Ishikawa (cell line): Measurements from ENCODE around the gene SNCAIP.

Experiments
- EGR1 ChIP-seq: IDR thresholded peaks from 2 replicates; pipeline ENCODE4 v1.6.1; 2012
- TF ChIP-seq, protein P1 (sequence below): IDR thresholded peaks from 2 replicates; pipeline ENCODE4 v1.6.1; 2012; ENCODE audit warnings: low read depth, mild to moderate bottlenecking

GRCh38 chr5:122435761-122436160 lies 123.7 kb downstream of the SNCAIP start:
- TF ChIP-seq, protein P1, sequence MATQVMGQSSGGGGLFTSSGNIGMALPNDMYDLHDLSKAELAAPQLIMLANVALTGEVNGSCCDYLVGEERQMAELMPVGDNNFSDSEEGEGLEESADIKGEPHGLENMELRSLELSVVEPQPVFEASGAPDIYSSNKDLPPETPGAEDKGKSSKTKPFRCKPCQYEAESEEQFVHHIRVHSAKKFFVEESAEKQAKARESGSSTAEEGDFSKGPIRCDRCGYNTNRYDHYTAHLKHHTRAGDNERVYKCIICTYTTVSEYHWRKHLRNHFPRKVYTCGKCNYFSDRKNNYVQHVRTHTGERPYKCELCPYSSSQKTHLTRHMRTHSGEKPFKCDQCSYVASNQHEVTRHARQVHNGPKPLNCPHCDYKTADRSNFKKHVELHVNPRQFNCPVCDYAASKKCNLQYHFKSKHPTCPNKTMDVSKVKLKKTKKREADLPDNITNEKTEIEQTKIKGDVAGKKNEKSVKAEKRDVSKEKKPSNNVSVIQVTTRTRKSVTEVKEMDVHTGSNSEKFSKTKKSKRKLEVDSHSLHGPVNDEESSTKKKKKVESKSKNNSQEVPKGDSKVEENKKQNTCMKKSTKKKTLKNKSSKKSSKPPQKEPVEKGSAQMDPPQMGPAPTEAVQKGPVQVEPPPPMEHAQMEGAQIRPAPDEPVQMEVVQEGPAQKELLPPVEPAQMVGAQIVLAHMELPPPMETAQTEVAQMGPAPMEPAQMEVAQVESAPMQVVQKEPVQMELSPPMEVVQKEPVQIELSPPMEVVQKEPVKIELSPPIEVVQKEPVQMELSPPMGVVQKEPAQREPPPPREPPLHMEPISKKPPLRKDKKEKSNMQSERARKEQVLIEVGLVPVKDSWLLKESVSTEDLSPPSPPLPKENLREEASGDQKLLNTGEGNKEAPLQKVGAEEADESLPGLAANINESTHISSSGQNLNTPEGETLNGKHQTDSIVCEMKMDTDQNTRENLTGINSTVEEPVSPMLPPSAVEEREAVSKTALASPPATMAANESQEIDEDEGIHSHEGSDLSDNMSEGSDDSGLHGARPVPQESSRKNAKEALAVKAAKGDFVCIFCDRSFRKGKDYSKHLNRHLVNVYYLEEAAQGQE = no peak
- no peak for TF ChIP-seq EGR1
